ENCODE data around the gene NDUFS5.
"Not testable (repeated sequence)": the region's sequence is repeated elsewhere in the genome, so short reads cannot be mapped to it uniquely, and the experiment has no call there.

DNA sequence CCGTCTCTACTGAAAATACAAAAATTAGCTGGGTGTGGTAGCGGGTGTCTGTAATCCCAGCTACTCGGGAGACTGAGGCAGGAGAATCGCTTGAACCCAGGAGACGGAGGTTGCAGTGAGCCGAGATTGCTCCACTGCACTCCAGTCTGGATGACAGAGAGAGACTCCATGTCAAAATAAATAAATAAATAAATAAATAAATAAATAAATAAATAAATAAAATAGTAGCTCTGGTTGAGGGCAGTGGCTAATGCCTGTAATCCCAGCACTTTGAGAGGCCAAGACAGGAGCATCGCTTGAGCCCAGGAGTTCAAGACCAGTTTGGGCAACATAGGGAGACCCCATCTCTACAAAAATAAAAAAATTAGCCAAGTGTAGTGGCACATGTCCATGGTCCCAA lies 42.1 kb downstream of the NDUFS5 start:
- TF ChIP-seq, protein P1, sequence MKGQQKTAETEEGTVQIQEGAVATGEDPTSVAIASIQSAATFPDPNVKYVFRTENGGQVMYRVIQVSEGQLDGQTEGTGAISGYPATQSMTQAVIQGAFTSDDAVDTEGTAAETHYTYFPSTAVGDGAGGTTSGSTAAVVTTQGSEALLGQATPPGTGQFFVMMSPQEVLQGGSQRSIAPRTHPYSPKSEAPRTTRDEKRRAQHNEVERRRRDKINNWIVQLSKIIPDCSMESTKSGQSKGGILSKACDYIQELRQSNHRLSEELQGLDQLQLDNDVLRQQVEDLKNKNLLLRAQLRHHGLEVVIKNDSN (IDR thresholded peaks at IDR 0.05; ENCODE audit: borderline replicate concordance, extremely low read length, insufficient read depth, low read depth, low read length) = not testable (repeated sequence)
- TF ChIP-seq, protein P2, sequence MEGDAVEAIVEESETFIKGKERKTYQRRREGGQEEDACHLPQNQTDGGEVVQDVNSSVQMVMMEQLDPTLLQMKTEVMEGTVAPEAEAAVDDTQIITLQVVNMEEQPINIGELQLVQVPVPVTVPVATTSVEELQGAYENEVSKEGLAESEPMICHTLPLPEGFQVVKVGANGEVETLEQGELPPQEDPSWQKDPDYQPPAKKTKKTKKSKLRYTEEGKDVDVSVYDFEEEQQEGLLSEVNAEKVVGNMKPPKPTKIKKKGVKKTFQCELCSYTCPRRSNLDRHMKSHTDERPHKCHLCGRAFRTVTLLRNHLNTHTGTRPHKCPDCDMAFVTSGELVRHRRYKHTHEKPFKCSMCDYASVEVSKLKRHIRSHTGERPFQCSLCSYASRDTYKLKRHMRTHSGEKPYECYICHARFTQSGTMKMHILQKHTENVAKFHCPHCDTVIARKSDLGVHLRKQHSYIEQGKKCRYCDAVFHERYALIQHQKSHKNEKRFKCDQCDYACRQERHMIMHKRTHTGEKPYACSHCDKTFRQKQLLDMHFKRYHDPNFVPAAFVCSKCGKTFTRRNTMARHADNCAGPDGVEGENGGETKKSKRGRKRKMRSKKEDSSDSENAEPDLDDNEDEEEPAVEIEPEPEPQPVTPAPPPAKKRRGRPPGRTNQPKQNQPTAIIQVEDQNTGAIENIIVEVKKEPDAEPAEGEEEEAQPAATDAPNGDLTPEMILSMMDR (IDR thresholded peaks at IDR 0.05 in 2 of 3, conservative IDR thresholded peaks at IDR 0.05 in 1 of 3; ENCODE audit: control insufficient read depth in 2 of 3, extremely low read depth in 1 of 3, insufficient read depth in 1 of 3, low read depth in 3 of 3, low read length in 3 of 3) = not testable (repeated sequence)
- TF ChIP-seq NR2F1 (conservative IDR thresholded peaks at IDR 0.05); MXI1 (IDR thresholded peaks at IDR 0.05; ENCODE audit: low read depth, low read length): not testable (repeated sequence)
